ENCODE results near the gene LRRC1.
"Not testable (repeated sequence)": the region's sequence is repeated elsewhere in the genome, so short reads cannot be mapped to it uniquely, and the experiment has no call there.

The LRRC1 gene

GRCh38 chr6:53794720-53795339, at the start of gene LRRC1:
TSS of gene LRRC1 (plus strand) at chr6:53795005. CDS start at chr6:53795257, 252 bp downstream.
- peak; percentile 91 for DNase-seq

GRCh38 chr6:53746442-53747103, 48.2 kb upstream of the LRRC1 start:
- peak; percentile 9 for DNase-seq

- DNase-seq: no peak
Measured at GRCh38 chr6:53750052-53750650, 44.7 kb upstream of the LRRC1 start.

- DNase-seq: no peak
Measured at GRCh38 chr6:53751417-53751816, 43.4 kb upstream of the LRRC1 start.

- no peak for DNase-seq
Measured at GRCh38 chr6:53752440-53752839, 42.4 kb upstream of the LRRC1 start.

GRCh38 chr6:53752856-53753255, 41.9 kb upstream of the LRRC1 start:
- no peak for DNase-seq

- no peak for DNase-seq
Measured at GRCh38 chr6:53754330-53754729, 40.5 kb upstream of the LRRC1 start.

GRCh38 chr6:53756396-53756795, 38.4 kb upstream of the LRRC1 start:
- no peak for DNase-seq

- no peak for DNase-seq
Measured at GRCh38 chr6:53758496-53758895, 36.3 kb upstream of the LRRC1 start.

GRCh38 chr6:53761036-53761435, 33.8 kb upstream of the LRRC1 start:
- DNase-seq: no peak

GRCh38 chr6:53765270-53765669, 29.5 kb upstream of the LRRC1 start:
- no peak for DNase-seq

GRCh38 chr6:53766930-53767329, 27.9 kb upstream of the LRRC1 start:
- no peak for DNase-seq

GRCh38 chr6:53767941-53768340, 26.9 kb upstream of the LRRC1 start:
- no peak for DNase-seq

GRCh38 chr6:53768636-53769035, 26.2 kb upstream of the LRRC1 start:
- no peak for DNase-seq

GRCh38 chr6:53770780-53771249, 24.0 kb upstream of the LRRC1 start:
- no peak for DNase-seq

GRCh38 chr6:53771785-53772624, 22.8 kb upstream of the LRRC1 start:
- no peak for DNase-seq

- no peak for DNase-seq
Measured at GRCh38 chr6:53773044-53773696, 21.6 kb upstream of the LRRC1 start.

- not testable (repeated sequence) for DNase-seq
Measured at GRCh38 chr6:53776152-53776551, 18.7 kb upstream of the LRRC1 start.

- not testable (repeated sequence) for DNase-seq
Measured at GRCh38 chr6:53784991-53785390, 9.8 kb upstream of the LRRC1 start.

- no peak for DNase-seq
Measured at GRCh38 chr6:53786832-53787231, 8.0 kb upstream of the LRRC1 start.

- DNase-seq: no peak
Measured at GRCh38 chr6:53790886-53791285, 3.9 kb upstream of the LRRC1 start.

- DNase-seq: no peak
Measured at GRCh38 chr6:53792016-53792415, 2.8 kb upstream of the LRRC1 start.

- DNase-seq: no peak
Measured at GRCh38 chr6:53792973-53793317, 1.9 kb upstream of the LRRC1 start.

Data from NCI-H146 (cell line).